Endothelial cell of umbilical vein (primary cell): Measurements from ENCODE around the gene ZNRF3. TPM values are rescaled to one million over a fixed set of nuclear protein-coding genes. Genes with fewer than 3 reads are reported as not detected.

ENCODE experiments used
- BruUV-seq: library from RNA; stranded (reverse); fragments of 400-500 nt; replicated peaks from 2 replicates; lab custom pipeline; 2021; lab: Mats Ljungman, UMichigan
- CTCF ChIA-PET: fragments of 300-600, 350-600 bp; sonication (Branson Sonifier 250); formaldehyde crosslinking; loops from one replicate; lab custom pipeline; 2021; ENCODE audit warnings: antibody characterized with exemption, inconsistent platforms; lab: Charles Lee
- POLR2A ChIA-PET: fragments of 300-600, 350-600 bp; sonication (Branson Sonifier 250); formaldehyde crosslinking; loops from one replicate; lab custom pipeline; 2021; ENCODE audit warnings: antibody characterized with exemption, inconsistent platforms; lab: Charles Lee
- DNase-seq: peaks from one replicate; pipeline ENCODE4 v3.0.0-alpha.2; 2011; ENCODE audit warnings: low read depth, low spot score
- FAIRE-seq: peaks from 2 replicates; lab custom pipeline; 2011; peaks lifted over from hg19 to GRCh38; lab: Jason Lieb, UNC
- H2AFZ ChIP-seq: 2 replicates; pipeline ENCODE4 v1.6.0; 2012; ENCODE audit warnings: low read depth, low read length, control low read depth, inconsistent platforms
- H3K27ac ChIP-seq: 2 replicates; pipeline ENCODE4 v1.5.1; 2011; ENCODE audit warnings: low read depth, mild to moderate bottlenecking, control low read depth, low read length, moderate library complexity; ENCODE audit not compliant: insufficient read depth
- H3K27me3 ChIP-seq, 2 experiments: 2 replicates each; pipeline versions ENCODE4 v1.6.0 to v1.6.1; 2011; ENCODE audit warnings: low read length in 2 of 2, mixed read lengths in 1 of 2; ENCODE audit not compliant: control insufficient read depth in 2 of 2, insufficient read depth in 2 of 2
- H3K36me3 ChIP-seq, 2 experiments: 2 replicates in 1 of 2; 3 replicates in 1 of 2; pipeline ENCODE4 v1.5.1; 2011; ENCODE audit warnings: low read length in 2 of 2, mild to moderate bottlenecking in 1 of 2, moderate library complexity in 1 of 2; ENCODE audit not compliant: control insufficient read depth in 2 of 2, insufficient read depth in 2 of 2; ENCODE audit errors: extremely low read depth in 1 of 2
- H3K4me1 ChIP-seq: 3 replicates; pipeline ENCODE4 v1.5.1; 2011; ENCODE audit warnings: mild to moderate bottlenecking, low read length; ENCODE audit not compliant: control insufficient read depth, insufficient read depth; ENCODE audit errors: extremely low read depth
- H3K4me2 ChIP-seq: 2 replicates; pipeline ENCODE4 v1.6.1; 2011; ENCODE audit warnings: low read length, control low read depth, mixed read lengths; ENCODE audit not compliant: insufficient read depth
- H3K4me3 ChIP-seq, 3 experiments: fragments of 200-600 bp in 1 of 3; sonication (generic), shearing (Covaris generic) in 1 of 3; replicated peaks in 1 of 3; 2 replicates each; pipeline ENCODE4 v1.5.1; 2011 to 2016; ENCODE audit warnings: control low read depth in 3 of 3, low read length in 3 of 3, mild to moderate bottlenecking in 2 of 3, inconsistent platforms in 1 of 3, low read depth in 1 of 3, moderate library complexity in 1 of 3; ENCODE audit not compliant: insufficient read depth in 1 of 3
- H3K79me2 ChIP-seq: 2 replicates; pipeline ENCODE4 v1.6.0; 2012; ENCODE audit warnings: low read length, inconsistent platforms; ENCODE audit not compliant: control insufficient read depth, insufficient read depth
- H3K9ac ChIP-seq: replicated peaks from 2 replicates; pipeline ENCODE3; 2011; ENCODE audit warnings: low read length, control low read depth; ENCODE audit not compliant: insufficient read depth; ENCODE audit errors: extremely low read depth
- H3K9me1 ChIP-seq: replicated peaks from 3 replicates; pipeline ENCODE4 v1.6.0; 2011; ENCODE audit warnings: mild to moderate bottlenecking, low read length; ENCODE audit not compliant: control insufficient read depth, insufficient read depth; ENCODE audit errors: extremely low read depth
- H3K9me3 ChIP-seq: replicated peaks from 2 replicates; pipeline ENCODE4 v1.5.1; 2012; ENCODE audit warnings: low read length, inconsistent platforms; ENCODE audit not compliant: control insufficient read depth, insufficient read depth
- H4K20me1 ChIP-seq: replicated peaks from 2 replicates; pipeline ENCODE3; 2011; ENCODE audit warnings: mild to moderate bottlenecking, low read length; ENCODE audit not compliant: control insufficient read depth, insufficient read depth; ENCODE audit errors: extremely low read depth
- GATA2 ChIP-seq: IDR thresholded peaks from 2 replicates; pipeline ENCODE4 v1.7.0; 2011; ENCODE audit warnings: low read depth, mild to moderate bottlenecking, moderate library complexity, mixed read lengths, low read length; ENCODE audit not compliant: insufficient read length, insufficient read depth
- JUN ChIP-seq: IDR thresholded peaks from 2 replicates; pipeline ENCODE4 v1.6.1; 2011; ENCODE audit warnings: borderline replicate concordance, low read depth; ENCODE audit not compliant: insufficient read length, insufficient read depth
- MAX ChIP-seq: IDR thresholded peaks from 2 replicates; pipeline ENCODE4 v1.6.1; 2011; ENCODE audit not compliant: insufficient read depth, insufficient read length
- POLR2AphosphoS5 ChIP-seq: IDR thresholded peaks from 2 replicates; pipeline ENCODE4 v1.6.1; 2012; ENCODE audit warnings: low read depth, mild to moderate bottlenecking, control low read depth, low read length, moderate library complexity; ENCODE audit not compliant: insufficient read depth
- dilution Hi-C: fragments of 300-500 bp; cut with MboI; formaldehyde crosslinking; loops from one replicate; pipeline ENCODE4 v1.15.0; 2019; ENCODE audit warnings: low sequenced_read_pairs; ENCODE audit not compliant: extremely low pct_ligation_motif_present
- intact Hi-C: fragments of 100-400 bp; cut with micrococcal nuclease; formaldehyde crosslinking; loops from one replicate; pipeline ENCODE4 v1.10.0; 2022
- polyA plus RNA-seq, 4 experiments: library from polyadenylated mRNA; depleted of rRNA in 3 of 4; stranded (reverse) in 3 of 4; unstranded in 1 of 4; fragments of >200 nt; gene quantifications; 2 replicates each; pipeline versions ENCODE4 v1.2.1 to v1.2.3, GENCODE V29; 2011 to 2012; ENCODE audit warnings: missing spikeins in 1 of 4
- total RNA-seq: library from RNA; stranded (reverse); gene quantifications from 2 replicates; pipeline ENCODE4 v1.2.3, GENCODE V29; 2021

The ZNRF3 gene
- total and polyA plus RNA-seq, 2 donors (not counting 3 experiments of a cell fraction or from before 2014, with no cell fraction given): 2.7 to 5.2 TPM

- no peaks in the 10 kb centered on the region for H3K79me2 ChIP-seq
- no peaks in the 10 kb centered on the region for H3K9me3 ChIP-seq
- FAIRE-seq: no peak
- TF ChIP-seq GATA2 (peak; percentile 52), MAX (no peak)
- peak overlapping the region; percentile 73 for H2AFZ ChIP-seq
- H3K9ac ChIP-seq: peak overlapping the region; percentile 74
- no peaks in the 10 kb centered on the region for H4K20me1 ChIP-seq
- peak overlapping the region; percentile 19 to 61 (median 52) for H3K4me3 ChIP-seq
- POLR2A ChIA-PET: no interaction called here
- intact Hi-C loops (loop anchor here (2.0 to 5.0 kb wide), 2 partner anchors 98 to 229 kb away; partner anchors contain the start of gene XBP1), dilution Hi-C loops (no loop called here)
- CTCF ChIA-PET: interaction anchor here (0.9 to 3.8 kb wide), 5 partner anchors 10 to 174 kb away, joined by 3 to 38 read pairs (median 21); partner anchors contain the start of gene ZNRF3
- TSS peak; percentile 53 for BruUV-seq
- no peaks in the 10 kb centered on the region for H3K36me3 ChIP-seq
- peaks cover 27% of the 10 kb centered on the region for H3K4me1 ChIP-seq
- peak overlapping the region; percentile 99 for H3K27ac ChIP-seq
- no peak for DNase-seq
- H3K27me3 ChIP-seq: no peaks in the 10 kb centered on the region
- no peaks in the 10 kb centered on the region for H3K9me1 ChIP-seq
- H3K4me2 ChIP-seq: peak overlapping the region; percentile 77
Measured at GRCh38 chr22:29030016-29030617, 146.7 kb downstream of the ZNRF3 start.

GRCh38 chr22:29030618-29031226 lies 147.3 kb downstream of the ZNRF3 start:
- TF ChIP-seq JUN (no peak), POLR2AphosphoS5 (peak; percentile 69)
- no peaks in the 10 kb centered on the region for H3K79me2 ChIP-seq
- DNase-seq (peak; percentile 82), FAIRE-seq (no peak)
- H3K27me3 ChIP-seq: no peaks in the 10 kb centered on the region
- POLR2A ChIA-PET: interaction anchor here (0.7 kb wide), 1 partner anchor 148 kb away, joined by 5 read pairs; no protein-coding TSS in a partner anchor
- intact Hi-C loops (loop anchor here (1.0 to 5.0 kb wide), 5 partner anchors 10 to 230 kb away; partner anchors contain the start of genes XBP1 and ZNRF3), dilution Hi-C loops (no loop called here)
- H3K4me3 ChIP-seq: peak overlapping the region; percentile 19 to 61 (median 52)
- H3K4me1 ChIP-seq: peaks cover 27% of the 10 kb centered on the region
- peak overlapping the region; percentile 77 for H3K4me2 ChIP-seq
- H3K27ac ChIP-seq: peak overlapping the region; percentile 99
- no peaks in the 10 kb centered on the region for H3K9me3 ChIP-seq
- H3K9me1 ChIP-seq: no peaks in the 10 kb centered on the region
- peak overlapping the region; percentile 74 for H3K9ac ChIP-seq
- H4K20me1 ChIP-seq: no peaks in the 10 kb centered on the region
- CTCF ChIA-PET: interaction anchor here (0.7 to 3.2 kb wide), 13 partner anchors 10 to 430 kb away, joined by 3 to 38 read pairs (median 4); partner anchors contain the start of gene ZNRF3
- BruUV-seq: no TSS peak
- peak overlapping the region; percentile 73 for H2AFZ ChIP-seq
- no peaks in the 10 kb centered on the region for H3K36me3 ChIP-seq
